ENCODE results near the gene INHBC.

Gene INHBC

GRCh38 chr12:57454566-57455373 is 20.2 kb downstream of the INHBC start, which contains the start of gene INHBE:
INHBE (plus strand) TSS chr12:57455307; CDS start chr12:57455537, 230 bp downstream.
- Histone ChIP-seq H3K36me3 (ENCODE audit: control insufficient read depth in 2 of 2, insufficient read depth in 2 of 2, low read length in 2 of 2) (no peaks in the 10 kb centered on the region), H3K9me3 (ENCODE audit: control insufficient read depth in 2 of 2, low read length in 2 of 2) (no peaks in the 10 kb centered on the region), H3K4me3 (ENCODE audit: low read length in 2 of 2) (no peak within 1 kb of the TSS), H3K9ac (ENCODE audit: low read length in 2 of 2) (no peak within 1 kb of the TSS), H3K27me3 (ENCODE audit: control insufficient read depth in 1 of 2, insufficient read depth in 2 of 2, low read length in 2 of 2) (peaks cover 3 to 7% of the 10 kb centered on the region in 2 donors), H3K27ac (ENCODE audit: low read length) (no peak within 1 kb of the TSS), H3K4me1 (ENCODE audit: control insufficient read depth, insufficient read depth, low read length) (peaks cover 30% of the 10 kb centered on the region)

DNA sequence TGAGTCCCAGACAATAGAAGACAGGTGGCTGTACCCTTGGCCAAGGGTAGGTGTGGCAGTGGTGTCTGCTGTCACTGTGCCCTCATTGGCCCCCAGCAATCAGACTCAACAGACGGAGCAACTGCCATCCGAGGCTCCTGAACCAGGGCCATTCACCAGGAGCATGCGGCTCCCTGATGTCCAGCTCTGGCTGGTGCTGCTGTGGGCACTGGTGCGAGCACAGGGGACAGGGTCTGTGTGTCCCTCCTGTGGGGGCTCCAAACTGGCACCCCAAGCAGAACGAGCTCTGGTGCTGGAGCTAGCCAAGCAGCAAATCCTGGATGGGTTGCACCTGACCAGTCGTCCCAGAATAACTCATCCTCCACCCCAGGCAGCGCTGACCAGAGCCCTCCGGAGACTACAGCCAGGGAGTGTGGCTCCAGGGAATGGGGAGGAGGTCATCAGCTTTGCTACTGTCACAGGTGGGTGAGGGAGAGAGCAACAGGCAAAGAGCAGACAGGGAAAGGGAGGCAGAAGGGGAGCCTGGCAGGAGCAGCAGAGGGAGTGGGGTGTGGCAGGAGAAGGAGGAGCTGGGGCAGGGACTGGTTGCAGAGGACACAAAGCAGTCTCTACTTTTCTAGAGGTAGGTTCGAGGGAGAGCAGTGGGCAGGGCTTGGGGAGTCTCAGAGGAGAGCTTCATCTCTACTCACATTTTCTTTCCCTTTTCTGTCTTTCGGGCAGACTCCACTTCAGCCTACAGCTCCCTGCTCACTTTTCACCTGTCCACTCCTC is 21.0 kb downstream of the INHBC start:
- Histone ChIP-seq H3K4me3 (ENCODE audit: low read length in 2 of 2) (no peak overlapping the region), H3K9ac (ENCODE audit: low read length in 2 of 2) (no peak overlapping the region), H3K27ac (ENCODE audit: low read length) (no peak overlapping the region), H3K9me3 (ENCODE audit: control insufficient read depth in 2 of 2, low read length in 2 of 2) (no peaks in the 10 kb centered on the region), H3K36me3 (ENCODE audit: control insufficient read depth in 2 of 2, insufficient read depth in 2 of 2, low read length in 2 of 2) (no peaks in the 10 kb centered on the region), H3K27me3 (ENCODE audit: control insufficient read depth in 1 of 2, insufficient read depth in 2 of 2, low read length in 2 of 2) (peaks cover 3 to 7% of the 10 kb centered on the region in 2 donors), H3K4me1 (ENCODE audit: control insufficient read depth, insufficient read depth, low read length) (peaks cover 34% of the 10 kb centered on the region)

- H3K4me3 ChIP-seq (ENCODE audit: low read length in 2 of 2) = no peak overlapping the region
- no peak overlapping the region for H3K27ac ChIP-seq (ENCODE audit: low read length)
- H3K4me1 ChIP-seq (ENCODE audit: control insufficient read depth, insufficient read depth, low read length) = peaks cover 41% of the 10 kb centered on the region
- H3K9me3 ChIP-seq (ENCODE audit: control insufficient read depth in 2 of 2, low read length in 2 of 2) = no peaks in the 10 kb centered on the region
- H3K27me3 ChIP-seq (ENCODE audit: control insufficient read depth in 1 of 2, insufficient read depth in 2 of 2, low read length in 2 of 2) = peaks cover 9 to 10% of the 10 kb centered on the region in 2 donors
- H3K9ac ChIP-seq (ENCODE audit: low read length in 2 of 2) = no peak overlapping the region
- H3K36me3 ChIP-seq (ENCODE audit: control insufficient read depth in 2 of 2, insufficient read depth in 2 of 2, low read length in 2 of 2) = no peaks in the 10 kb centered on the region
These were observed 21.6 kb downstream of the INHBC start for GRCh38 chr12:57456145-57456700.

DNA sequence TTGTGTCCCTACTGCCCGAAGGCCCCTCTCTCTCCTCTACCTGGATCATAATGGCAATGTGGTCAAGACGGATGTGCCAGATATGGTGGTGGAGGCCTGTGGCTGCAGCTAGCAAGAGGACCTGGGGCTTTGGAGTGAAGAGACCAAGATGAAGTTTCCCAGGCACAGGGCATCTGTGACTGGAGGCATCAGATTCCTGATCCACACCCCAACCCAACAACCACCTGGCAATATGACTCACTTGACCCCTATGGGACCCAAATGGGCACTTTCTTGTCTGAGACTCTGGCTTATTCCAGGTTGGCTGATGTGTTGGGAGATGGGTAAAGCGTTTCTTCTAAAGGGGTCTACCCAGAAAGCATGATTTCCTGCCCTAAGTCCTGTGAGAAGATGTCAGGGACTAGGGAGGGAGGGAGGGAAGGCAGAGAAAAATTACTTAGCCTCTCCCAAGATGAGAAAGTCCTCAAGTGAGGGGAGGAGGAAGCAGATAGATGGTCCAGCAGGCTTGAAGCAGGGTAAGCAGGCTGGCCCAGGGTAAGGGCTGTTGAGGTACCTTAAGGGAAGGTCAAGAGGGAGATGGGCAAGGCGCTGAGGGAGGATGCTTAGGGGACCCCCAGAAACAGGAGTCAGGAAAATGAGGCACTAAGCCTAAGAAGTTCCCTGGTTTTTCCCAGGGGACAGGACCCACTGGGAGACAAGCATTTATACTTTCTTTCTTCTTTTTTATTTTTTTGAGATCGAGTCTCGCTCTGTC is 22.3 kb downstream of the INHBC start:
- Histone ChIP-seq H3K9me3 (ENCODE audit: control insufficient read depth in 2 of 2, low read length in 2 of 2) (no peaks in the 10 kb centered on the region), H3K27ac (ENCODE audit: low read length) (no peak overlapping the region), H3K4me1 (ENCODE audit: control insufficient read depth, insufficient read depth, low read length) (peaks cover 38% of the 10 kb centered on the region), H3K27me3 (ENCODE audit: control insufficient read depth in 1 of 2, insufficient read depth in 2 of 2, low read length in 2 of 2) (peaks cover 10 to 11% of the 10 kb centered on the region in 2 donors), H3K9ac (ENCODE audit: low read length in 2 of 2) (no peak overlapping the region), H3K36me3 (ENCODE audit: control insufficient read depth in 2 of 2, insufficient read depth in 2 of 2, low read length in 2 of 2) (no peaks in the 10 kb centered on the region), H3K4me3 (ENCODE audit: low read length in 2 of 2) (no peak overlapping the region)

GRCh38 chr12:57458665-57459054 is 24.1 kb downstream of the INHBC start:
- H3K27me3 ChIP-seq (ENCODE audit: control insufficient read depth in 1 of 2, insufficient read depth in 2 of 2, low read length in 2 of 2) = peaks cover 10 to 11% of the 10 kb centered on the region in 2 donors
- peak overlapping the region; percentile 60 for H3K27ac ChIP-seq (ENCODE audit: low read length)
- H3K4me1 ChIP-seq (ENCODE audit: control insufficient read depth, insufficient read depth, low read length) = peaks cover 35% of the 10 kb centered on the region
- peak overlapping the region; percentile 88 to 96 for H3K4me3 ChIP-seq (ENCODE audit: low read length in 2 of 2)
- H3K9me3 ChIP-seq (ENCODE audit: control insufficient read depth in 2 of 2, low read length in 2 of 2) = no peaks in the 10 kb centered on the region
- H3K36me3 ChIP-seq (ENCODE audit: control insufficient read depth in 2 of 2, insufficient read depth in 2 of 2, low read length in 2 of 2) = no peaks in the 10 kb centered on the region
- peak overlapping the region; percentile 57 to 62 for H3K9ac ChIP-seq (ENCODE audit: low read length in 2 of 2)

DNA sequence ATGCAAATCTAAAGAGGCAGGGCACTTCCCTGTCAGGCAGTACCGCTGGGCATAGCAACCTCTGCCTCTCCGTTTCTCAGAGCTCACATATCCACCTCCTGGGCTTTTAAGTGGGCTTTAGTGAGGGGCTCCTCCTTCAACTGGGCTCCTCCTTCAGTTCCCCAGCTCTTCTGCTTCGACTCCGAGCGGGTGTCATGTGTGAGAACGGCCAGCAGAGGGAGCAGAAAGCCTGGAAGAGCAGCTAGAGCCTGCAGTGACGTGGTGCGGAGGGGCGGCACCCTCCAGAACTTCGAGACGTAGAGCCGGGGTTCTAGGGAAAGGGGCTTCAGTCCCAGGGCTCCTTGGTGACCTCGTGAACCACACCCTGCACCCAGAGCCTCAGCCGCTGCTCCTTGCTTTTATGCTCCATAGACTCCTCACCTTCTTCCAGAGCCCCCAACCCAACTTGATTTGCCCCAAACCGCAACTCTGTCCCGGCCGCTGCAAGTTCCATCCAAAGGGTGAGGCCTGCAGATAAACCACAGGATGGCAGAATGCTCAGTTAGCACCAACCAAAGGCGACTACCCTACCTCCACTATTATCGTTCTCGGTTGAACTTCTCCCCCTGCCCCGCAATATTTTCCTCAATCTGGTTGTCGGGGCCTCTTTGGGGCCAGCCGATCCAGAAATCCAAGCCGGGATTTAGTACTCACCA is 24.6 kb downstream of the INHBC start:
- H3K27me3 ChIP-seq (ENCODE audit: control insufficient read depth in 1 of 2, insufficient read depth in 2 of 2, low read length in 2 of 2) = peaks cover 11 to 12% of the 10 kb centered on the region in 2 donors
- H3K4me3 ChIP-seq (ENCODE audit: low read length in 2 of 2) = peak overlapping the region; percentile 88 to 96
- H3K4me1 ChIP-seq (ENCODE audit: control insufficient read depth, insufficient read depth, low read length) = peaks cover 35% of the 10 kb centered on the region
- H3K36me3 ChIP-seq (ENCODE audit: control insufficient read depth in 2 of 2, insufficient read depth in 2 of 2, low read length in 2 of 2) = no peaks in the 10 kb centered on the region
- no peaks in the 10 kb centered on the region for H3K9me3 ChIP-seq (ENCODE audit: control insufficient read depth in 2 of 2, low read length in 2 of 2)
- peak overlapping the region; percentile 60 for H3K27ac ChIP-seq (ENCODE audit: low read length)
- H3K9ac ChIP-seq (ENCODE audit: low read length in 2 of 2) = peak overlapping the region; percentile 57 to 62

DNA sequence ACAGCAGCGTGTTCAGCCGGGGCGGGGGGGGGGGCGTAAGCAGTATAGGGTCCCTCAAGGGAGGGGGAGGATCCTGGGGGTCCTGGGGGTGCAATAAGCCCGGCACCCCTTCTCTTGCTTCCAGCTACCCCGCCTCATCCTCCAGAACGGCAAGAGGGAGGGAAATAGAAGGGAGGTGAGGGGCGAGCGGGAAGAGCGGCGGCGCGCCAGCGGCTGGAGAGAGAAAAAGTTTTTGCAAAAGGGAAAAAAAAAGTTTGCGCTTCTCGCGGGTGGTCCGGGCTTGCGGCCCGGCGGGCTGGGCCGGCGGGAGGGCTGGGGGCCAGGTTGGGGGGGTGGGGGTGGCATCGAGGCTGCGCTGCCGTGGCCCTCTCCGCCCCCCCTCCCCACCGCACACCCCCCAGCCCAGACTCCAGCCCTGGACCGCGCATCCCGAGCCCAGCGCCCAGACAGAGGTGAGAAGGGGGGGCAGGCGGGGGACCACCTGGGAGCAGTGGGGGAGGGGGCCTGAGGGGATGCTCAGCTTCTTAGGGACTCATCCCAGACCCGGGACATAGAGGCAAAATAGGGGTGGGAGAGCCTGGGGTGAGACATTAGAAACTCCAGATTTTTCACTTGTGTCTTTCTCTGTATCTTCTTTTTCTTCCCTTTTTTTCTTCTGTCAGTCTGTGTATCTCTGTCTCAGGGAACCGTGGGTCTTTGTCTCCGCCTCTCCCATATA is 25.3 kb downstream of the INHBC start, which contains the start of gene GLI1:
Gene GLI1, plus strand, starts transcription at position 36 of the 718 bp plus-strand sequence. CDS start 3,907 bp downstream, outside the sequence.
- Histone ChIP-seq H3K4me3 (ENCODE audit: low read length in 2 of 2) (peak within 1 kb of the TSS; percentile 88 to 96), H3K4me1 (ENCODE audit: control insufficient read depth, insufficient read depth, low read length) (peaks cover 35% of the 10 kb centered on the region), H3K27ac (ENCODE audit: low read length) (peak within 1 kb of the TSS; percentile 60), H3K9me3 (ENCODE audit: control insufficient read depth in 2 of 2, low read length in 2 of 2) (no peaks in the 10 kb centered on the region), H3K36me3 (ENCODE audit: control insufficient read depth in 2 of 2, insufficient read depth in 2 of 2, low read length in 2 of 2) (no peaks in the 10 kb centered on the region), H3K9ac (ENCODE audit: low read length in 2 of 2) (peak within 1 kb of the TSS; percentile 57 to 62), H3K27me3 (ENCODE audit: control insufficient read depth in 1 of 2, insufficient read depth in 2 of 2, low read length in 2 of 2) (peaks cover 11 to 12% of the 10 kb centered on the region in 2 donors)

DNA sequence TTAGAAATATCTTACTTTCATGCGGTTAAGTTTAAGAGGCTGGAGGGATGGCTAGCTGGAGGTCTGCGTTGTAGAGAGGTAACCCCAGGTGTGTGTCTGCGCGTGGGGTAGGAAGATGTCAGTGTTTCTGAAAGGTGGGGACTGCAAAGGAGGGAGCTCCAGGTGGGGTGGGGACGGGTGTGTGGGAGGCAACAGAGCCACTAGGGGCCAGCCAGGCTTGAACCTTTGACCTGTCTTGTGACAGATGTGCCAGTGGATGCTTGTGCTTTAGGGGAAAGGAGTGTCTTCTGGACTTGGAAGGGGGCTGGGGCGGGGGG is 25.8 kb downstream of the INHBC start:
- peaks cover 35% of the 10 kb centered on the region for H3K4me1 ChIP-seq (ENCODE audit: control insufficient read depth, insufficient read depth, low read length)
- no peaks in the 10 kb centered on the region for H3K36me3 ChIP-seq (ENCODE audit: control insufficient read depth in 2 of 2, insufficient read depth in 2 of 2, low read length in 2 of 2)
- H3K27ac ChIP-seq (ENCODE audit: low read length) = no peak overlapping the region
- H3K27me3 ChIP-seq (ENCODE audit: control insufficient read depth in 1 of 2, insufficient read depth in 2 of 2, low read length in 2 of 2) = peaks cover 11% of the 10 kb centered on the region in 2 donors
- H3K4me3 ChIP-seq (ENCODE audit: low read length in 2 of 2) = peak overlapping the region in 1 of 2 donors; percentile 66
- H3K9ac ChIP-seq (ENCODE audit: low read length in 2 of 2) = no peak overlapping the region
- no peaks in the 10 kb centered on the region for H3K9me3 ChIP-seq (ENCODE audit: control insufficient read depth in 2 of 2, low read length in 2 of 2)

- Histone ChIP-seq H3K27me3 (ENCODE audit: control insufficient read depth in 1 of 2, insufficient read depth in 2 of 2, low read length in 2 of 2) (peaks cover 8% of the 10 kb centered on the region in 2 donors), H3K4me1 (ENCODE audit: control insufficient read depth, insufficient read depth, low read length) (peaks cover 35% of the 10 kb centered on the region), H3K9ac (ENCODE audit: low read length in 2 of 2) (peak overlapping the region; percentile 9 to 21), H3K9me3 (ENCODE audit: control insufficient read depth in 2 of 2, low read length in 2 of 2) (no peaks in the 10 kb centered on the region), H3K4me3 (ENCODE audit: low read length in 2 of 2) (peak overlapping the region; percentile 51 to 66), H3K36me3 (ENCODE audit: control insufficient read depth in 2 of 2, insufficient read depth in 2 of 2, low read length in 2 of 2) (no peaks in the 10 kb centered on the region), H3K27ac (ENCODE audit: low read length) (peak overlapping the region; percentile 41)
These were observed 26.3 kb downstream of the INHBC start for GRCh38 chr12:57460841-57461275.

Measured in stomach smooth muscle (tissue), 2 donors.